CD4-positive, alpha-beta T cell treated with Interleukin-15 for 4 hours (primary cell): ENCODE measurements around the gene TRMT11.
"Not testable (repeated sequence)": the region's sequence is repeated elsewhere in the genome, so short reads cannot be mapped to it uniquely, and the experiment has no call there.

Experiments
- DNase-seq: peaks from one replicate; pipeline ENCODE4 v3.0.0-alpha.2; 2020; ENCODE audit warnings: low spot score

The TRMT11 gene

DNA sequence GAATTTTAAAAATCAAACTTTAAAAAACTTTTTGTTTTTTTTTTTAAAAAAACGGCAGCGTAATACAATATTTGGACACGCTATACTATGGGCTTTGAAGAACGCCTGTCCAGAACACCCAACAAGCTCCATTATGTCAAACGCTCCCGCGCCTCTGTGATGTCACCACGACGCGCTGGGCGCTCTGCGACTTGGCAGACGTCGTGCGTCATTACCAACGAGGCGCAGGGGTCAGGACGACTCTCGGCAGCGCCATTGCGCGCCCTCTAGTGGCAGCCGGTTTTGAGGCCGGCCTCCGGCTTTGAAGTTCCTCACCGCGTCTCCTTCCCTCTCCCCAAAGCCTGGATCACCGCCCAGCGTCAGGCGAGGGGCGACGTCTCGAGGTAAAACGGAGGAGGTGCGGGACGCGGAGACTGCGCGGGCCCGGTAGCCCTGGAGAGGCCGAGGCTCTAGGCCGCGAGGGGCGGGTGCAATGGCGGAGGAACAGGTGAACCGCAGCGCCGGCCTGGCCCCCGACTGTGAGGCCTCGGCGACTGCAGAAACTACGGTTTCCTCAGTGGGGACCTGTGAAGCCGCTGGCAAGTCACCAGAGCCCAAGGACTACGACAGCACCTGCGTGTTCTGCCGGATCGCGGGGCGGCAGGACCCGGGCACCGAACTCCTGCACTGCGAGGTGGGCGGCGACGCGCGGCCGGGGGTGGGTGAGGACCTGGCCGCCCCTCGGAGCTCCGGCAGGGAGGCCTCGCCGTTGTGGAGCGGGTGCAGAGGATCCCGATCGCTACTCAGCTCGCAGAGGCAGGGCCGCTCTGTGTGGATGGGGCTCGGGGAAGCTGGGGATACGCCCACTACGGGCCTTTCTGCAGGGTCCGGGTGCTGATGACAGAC lies 29.6 kb upstream of the TRMT11 start, which contains the start of gene HINT3:
HINT3 (plus strand) TSS at position 265 of the 885 bp plus-strand sequence; CDS start at position 473, 208 bp downstream.
- peak; percentile 96 for DNase-seq

DNA sequence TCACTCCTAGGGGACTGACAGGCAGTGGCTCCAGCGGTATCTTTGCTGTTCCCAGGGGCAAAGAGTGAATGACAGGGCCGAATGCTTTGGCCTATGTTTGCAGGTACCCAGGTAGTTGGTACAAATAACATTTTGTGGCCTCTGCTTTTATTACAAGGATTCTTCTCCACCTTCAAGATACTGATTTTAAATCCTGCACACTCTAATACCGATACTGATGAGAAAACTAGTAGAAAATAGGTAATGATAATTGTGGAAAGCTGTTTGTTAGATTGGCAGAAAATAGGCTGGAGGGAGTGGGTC lies 29.0 kb upstream of the TRMT11 start:
- no peak for DNase-seq

GRCh38 chr6:125957845-125958244 lies 28.5 kb upstream of the TRMT11 start:
- peak; percentile 13 for DNase-seq

DNA sequence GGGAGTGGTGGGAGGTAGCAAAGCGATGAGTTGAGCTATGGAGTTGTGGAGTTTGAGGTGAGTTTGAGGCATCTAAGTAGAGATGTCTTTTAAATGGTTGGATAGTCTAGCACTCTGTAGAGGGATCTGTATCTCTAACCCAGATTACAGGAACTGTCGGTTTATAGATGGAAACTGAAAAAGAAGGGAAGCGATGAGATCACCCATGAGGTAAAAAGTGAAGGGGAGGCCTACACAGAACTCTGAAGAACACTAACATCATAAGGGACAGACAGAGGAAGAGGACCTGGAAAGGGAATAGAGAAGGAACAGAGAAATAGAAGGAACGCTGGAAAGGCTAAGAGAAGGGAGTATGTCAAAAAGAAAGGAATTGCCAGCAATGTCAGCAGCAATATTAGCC lies 27.3 kb upstream of the TRMT11 start:
- no peak for DNase-seq

- DNase-seq, result no peak
Observed at GRCh38 chr6:125961117-125961516, 25.2 kb upstream of the TRMT11 start.

DNA sequence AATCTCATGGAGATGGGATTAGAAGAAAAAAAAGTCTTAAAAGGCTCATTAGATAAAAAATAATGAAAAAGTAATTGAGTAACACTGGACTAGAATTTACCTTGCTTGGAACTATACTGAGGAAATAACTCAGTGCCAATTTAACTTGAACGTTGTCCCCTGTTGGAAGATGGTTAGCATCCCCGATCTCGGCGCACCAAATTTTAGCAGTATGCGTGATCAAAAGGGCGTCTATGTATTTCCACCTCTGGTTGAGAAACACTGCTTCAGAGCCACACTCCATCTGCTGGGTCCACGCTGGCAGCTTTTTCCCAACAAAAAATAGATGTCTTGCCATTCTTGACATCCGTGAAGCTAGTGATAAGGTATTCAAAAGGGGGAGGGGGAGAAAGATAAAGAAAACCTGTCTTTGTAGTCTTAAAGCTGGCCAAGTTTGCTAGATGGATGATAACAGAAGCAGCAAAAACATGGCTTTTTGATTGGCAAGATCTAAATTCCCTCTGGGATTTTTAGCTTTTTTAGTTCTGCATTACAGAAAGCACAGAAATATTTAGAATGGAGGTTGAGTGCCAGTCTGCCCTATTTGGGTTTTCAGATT lies 23.3 kb upstream of the TRMT11 start:
- DNase-seq, result no peak

DNA sequence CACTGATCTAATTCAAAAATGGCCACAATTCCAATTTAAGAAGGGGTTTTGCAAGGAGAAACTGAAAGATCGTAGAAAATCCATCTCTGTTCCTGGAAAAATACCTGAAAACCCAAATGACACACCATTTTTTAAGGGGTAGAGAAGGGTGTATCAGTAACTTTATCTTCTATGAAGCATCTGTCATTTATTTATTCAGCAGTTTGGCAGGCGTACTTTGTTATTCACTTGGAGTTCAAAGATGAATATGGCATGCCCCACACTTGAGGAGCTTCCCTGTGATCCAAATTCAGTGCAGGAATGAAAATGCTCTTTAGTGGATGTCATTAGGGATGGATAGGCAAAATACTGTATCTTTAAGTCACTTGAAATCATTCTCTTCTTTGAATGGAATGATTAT lies 22.5 kb upstream of the TRMT11 start:
- DNase-seq, result no peak

DNA sequence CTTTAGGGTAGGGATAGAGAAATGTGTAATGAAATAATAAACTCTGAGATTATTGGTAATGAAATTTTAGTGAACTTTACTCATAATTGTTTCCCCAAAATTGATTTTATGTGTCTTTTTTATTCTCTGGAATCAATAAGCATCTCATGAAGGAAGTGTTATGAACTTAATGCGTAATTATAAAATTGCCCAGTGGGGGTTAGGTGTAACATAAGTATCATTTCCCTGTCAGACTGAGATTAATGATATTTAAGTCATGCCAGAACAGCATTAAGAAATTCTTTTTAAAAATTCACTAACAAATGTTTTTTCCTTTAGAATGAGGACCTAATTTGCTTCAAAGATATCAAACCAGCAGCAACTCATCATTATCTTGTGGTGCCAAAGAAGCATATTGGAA lies 19.8 kb upstream of the TRMT11 start:
- no peak for DNase-seq

DNA sequence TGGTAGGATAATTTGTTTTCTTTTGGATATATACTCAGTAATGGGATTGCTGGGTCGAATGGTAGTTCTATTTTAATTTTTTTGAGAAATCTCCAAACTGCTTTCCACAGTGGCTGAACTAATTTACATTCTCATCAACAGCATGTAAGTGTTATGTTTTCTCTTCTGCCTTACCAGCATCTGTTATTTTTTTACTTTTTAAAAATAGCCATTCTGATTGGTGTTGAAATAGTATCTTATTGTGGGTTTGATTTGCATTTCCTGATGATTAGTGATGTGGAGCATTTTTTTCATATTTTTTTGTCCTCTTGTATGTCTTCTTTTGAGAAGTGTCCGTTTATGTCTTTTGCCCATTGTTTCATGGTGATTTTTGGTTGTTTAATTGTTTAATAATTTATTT lies 17.8 kb upstream of the TRMT11 start:
- DNase-seq, result no peak

DNA sequence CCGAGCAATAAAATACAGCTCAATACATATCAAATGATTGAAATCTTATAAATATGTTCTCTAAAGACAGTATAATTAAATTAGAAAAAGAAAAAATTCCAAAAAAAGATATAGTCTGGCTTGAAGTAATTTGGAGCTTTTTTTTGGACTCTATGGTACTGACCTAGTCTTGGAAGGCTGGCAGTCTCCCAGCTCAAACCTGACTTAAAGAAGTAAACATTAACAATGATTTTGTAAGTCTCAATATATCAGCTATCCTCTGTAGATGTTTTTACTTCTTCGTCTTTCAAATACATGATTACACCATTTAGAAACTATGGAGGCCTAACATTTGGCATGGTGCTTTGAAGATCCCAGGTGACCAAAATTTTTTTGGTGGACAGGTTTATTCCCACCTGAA lies 15.6 kb upstream of the TRMT11 start:
- no peak for DNase-seq

DNA sequence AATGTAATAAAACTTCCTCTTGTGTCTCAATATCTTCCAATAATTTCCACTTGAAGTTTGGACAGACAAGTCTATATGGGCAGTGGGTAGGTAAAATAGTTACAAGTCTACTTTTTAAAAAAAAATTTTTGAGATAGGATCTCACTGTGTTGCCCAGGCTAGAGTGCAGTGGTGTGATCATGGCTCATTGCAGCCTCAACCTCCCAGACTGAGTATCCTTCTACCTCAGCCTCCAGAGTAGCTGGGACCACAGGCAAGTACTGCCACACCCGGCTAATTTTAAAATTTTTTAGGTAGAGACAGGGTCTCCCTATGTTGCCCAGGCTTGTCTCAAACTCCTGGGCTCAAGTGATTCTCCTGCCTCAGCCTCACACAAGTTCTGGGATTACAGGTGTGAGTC lies 13.9 kb upstream of the TRMT11 start:
- not testable (repeated sequence) for DNase-seq

GRCh38 chr6:125974214-125974866 lies 12.0 kb upstream of the TRMT11 start:
- peak; percentile 55 for DNase-seq

GRCh38 chr6:125979101-125979500 lies 7.2 kb upstream of the TRMT11 start:
- DNase-seq, result no peak

DNA sequence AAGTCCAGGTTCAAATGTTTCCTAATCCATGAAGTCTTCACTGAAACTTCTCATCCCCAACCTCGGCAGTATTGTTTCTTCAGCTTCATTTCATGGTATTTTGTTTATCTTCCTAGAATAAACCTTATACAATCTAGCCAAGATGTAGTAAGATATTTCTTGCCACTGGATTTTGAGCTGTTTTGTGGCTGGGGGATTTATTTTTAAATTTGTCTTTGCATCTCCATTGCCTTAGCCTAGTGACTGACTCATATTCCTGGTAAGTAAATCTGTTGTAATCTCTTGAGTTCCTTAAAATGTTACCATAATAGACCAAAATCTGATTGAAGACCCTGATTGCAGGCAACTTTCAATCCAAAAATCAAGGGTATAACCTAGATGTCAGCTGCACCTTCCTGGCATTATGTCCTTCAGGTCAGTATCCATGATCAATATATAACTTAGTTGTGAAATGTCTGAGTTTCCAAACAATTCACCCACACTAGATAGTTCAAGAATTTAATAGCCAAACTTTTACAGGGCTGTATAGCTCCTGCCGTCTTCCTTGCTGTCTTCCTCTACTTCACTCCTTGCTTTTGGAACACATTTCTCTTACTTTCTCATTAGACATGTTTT lies 4.7 kb upstream of the TRMT11 start:
- no peak for DNase-seq

DNA sequence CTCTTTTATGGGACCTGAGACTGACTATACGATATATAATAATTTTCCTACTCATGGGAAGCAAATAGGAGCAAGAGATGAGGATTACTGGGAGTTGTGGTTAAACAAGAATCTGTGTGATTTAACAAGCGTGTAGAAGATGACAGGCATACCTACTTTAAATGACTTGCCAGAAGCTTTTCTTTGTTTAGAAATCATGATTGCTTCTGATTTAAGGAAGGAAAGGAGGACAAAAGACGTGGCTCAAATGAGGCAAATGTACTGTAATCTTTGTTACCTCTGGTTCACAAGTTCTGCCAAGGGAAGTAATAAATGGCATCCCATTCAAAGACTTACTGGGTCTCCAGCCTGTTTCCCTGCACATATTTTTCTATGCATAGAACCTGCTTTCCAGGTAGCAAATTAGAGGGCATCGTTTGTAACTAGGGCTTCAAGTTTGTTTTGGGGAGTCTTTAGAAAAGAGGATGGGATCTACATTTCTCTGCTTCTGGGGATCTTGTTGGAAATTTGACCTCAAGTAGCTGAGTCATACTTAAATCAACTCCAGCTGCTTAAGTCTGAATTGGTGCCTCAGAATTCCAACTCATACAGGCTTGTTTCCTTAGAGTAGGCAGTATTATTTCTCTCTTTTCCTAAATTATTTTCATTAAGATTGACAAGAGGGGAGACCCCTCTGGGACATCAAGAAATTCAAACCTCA lies 2.9 kb upstream of the TRMT11 start:
- DNase-seq, result no peak

DNA sequence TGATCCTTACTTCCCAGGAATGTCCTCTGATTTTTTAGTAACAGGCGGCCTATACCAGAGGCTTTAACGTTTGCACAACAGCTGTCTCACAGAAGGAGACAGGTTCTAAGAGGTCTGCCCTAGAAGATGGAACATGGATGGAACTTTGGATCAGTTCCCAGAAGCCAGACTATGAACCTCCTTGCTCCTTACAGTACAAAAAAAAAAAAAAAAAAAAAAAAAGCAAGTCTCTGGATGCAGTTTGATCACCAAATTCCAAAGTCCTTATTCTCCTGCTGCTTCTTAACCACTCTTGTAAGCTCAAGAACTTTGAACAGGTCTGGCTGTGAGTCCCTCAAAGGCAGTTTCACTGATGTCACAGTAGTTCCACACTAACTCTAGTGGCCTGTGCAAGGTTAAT lies 2.0 kb upstream of the TRMT11 start:
- DNase-seq, result no peak

DNA sequence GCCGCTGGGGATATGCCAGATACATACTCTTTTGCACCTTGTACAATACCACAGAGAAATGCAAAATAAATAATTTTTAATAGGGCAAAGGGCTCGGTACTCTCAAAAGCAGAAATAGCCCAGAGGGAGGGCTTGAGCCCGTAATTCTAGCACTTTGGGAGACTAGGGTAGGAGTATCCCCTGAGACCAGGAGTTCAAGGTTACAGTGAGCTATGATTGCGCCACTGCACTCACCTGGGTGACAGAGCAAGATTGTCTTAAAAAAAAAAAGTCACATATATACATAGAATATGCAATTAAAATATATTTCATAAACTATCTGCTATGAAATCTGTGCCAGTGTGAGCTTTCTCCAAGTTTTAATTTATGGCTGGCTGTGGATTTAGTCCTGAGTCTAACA lies 818 bp upstream of the TRMT11 start:
- no peak for DNase-seq

GRCh38 chr6:125985979-125986300 lies 400 bp upstream of the TRMT11 start:
- no peak for DNase-seq

DNA sequence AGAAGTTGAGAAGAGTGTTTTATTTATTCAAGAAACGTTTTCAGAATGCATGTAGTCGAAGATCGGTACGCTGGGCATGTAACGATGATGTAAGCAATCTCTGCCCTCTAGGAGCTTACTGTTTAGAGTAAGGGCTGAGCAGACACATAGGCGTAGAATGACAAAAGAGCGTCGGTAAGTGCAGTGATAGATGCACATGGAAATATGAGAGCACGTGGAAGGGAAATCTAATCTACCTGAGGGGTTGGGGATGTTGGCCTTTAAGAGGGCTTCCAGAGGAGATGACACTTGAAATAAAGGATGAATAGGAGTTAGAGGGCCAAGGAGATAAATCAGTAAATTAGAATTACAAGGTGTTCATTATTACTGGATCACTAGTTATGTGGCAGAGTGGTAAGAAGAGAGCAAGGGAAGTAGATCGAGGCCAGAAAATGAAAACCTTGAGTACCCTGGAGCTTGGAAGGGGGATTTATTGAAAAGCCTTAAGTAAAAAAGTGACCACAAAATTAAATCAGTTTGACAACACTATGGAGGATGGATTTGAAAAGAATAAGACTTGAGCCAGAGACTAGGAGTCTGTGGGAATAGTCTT lies 782 bp downstream of the TRMT11 start:
- peak; percentile 25 for DNase-seq

GRCh38 chr6:125988280-125988679 lies 1.9 kb downstream of the TRMT11 start:
- DNase-seq, result no peak

DNA sequence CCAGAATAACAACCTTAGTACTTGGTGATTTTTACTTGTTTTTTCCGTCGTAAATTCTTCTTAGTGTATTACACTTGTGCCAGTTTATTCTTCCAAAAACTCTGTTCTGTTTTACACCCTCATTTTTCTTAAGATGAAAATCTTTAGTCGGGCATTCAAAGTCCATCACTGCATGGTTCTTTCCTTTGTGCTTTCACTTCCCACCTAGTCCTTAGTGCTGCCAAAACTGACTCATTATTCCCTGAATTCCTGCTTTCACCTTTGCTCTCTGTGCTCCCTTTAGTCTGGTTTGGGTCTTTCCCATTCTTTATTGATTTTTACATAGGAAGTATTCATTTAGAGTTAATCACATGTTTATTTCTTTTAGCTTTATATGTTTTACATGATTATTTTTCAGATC lies 3.3 kb downstream of the TRMT11 start:
- no peak for DNase-seq

DNA sequence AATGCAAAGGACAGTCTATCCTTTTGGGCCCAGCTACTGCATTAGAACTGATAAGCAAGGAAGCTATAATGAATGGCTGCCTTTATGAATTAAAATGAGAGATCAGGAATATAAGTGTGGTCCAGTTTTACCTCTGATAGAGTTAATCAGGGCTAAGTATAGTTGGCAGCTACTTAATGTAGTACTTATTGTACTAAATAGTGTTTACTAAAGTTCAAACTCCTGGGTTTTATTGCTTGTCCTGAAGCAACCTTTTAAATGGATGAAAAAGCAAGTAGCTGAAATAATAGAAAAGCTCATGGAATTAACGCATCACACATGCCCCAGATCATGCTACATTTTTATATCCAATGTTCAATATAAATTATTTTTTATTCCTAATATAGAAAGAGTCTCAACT lies 5.3 kb downstream of the TRMT11 start:
- DNase-seq, result no peak
